ENCODE measurements around the gene CACNB2. TPM values are rescaled to one million over a fixed set of nuclear protein-coding genes. Genes with fewer than 3 reads are reported as not detected.

CACNB2 gene
- total and polyA plus RNA-seq, 4 experiments from 2014 or later, result 0.36 to 0.81 TPM; not detected in 2

GRCh38 chr10:18229826-18230225 is 89.6 kb downstream of the CACNB2 start:
- CTCF ChIA-PET (ENCODE audit: partially characterized antibody), result no interaction called here
- POLR2A ChIA-PET (ENCODE audit: partially characterized antibody), result no interaction called here

DNA sequence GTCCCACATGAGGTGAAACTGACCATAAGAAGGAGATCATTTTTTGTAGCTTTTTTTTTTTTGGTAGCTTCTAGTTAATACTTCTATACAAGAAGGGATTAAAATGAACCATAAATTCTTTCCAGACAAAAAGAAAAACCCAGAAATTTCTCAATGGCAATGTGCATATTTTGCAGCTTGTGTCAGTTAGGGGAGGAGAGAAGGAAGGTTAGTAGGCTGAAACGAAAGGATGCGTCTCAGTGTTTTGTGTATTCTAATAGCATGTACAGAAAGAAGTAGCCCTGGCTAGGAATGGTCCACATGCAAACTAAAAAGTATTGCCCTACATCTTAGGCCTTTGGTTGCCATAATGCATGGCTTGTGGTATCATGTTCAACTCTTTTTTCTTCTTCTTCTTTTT is 90.6 kb downstream of the CACNB2 start:
- H3K27me3 Mint-ChIP-seq, result no peaks in the 10 kb centered on the region
- H3K27ac Mint-ChIP-seq, result no peak overlapping the region
- CTCF ChIA-PET (ENCODE audit: partially characterized antibody), result no interaction called here
- intact Hi-C loops (cut with micrococcal nuclease), result no loop called here
- peaks cover 0 to 3% (median 0%) of the 10 kb centered on the region in 8 donors for H3K9me3 Mint-ChIP-seq
- Histone ChIP-seq H3K4me1 (ENCODE audit: insufficient read depth, low read length) (no peaks in the 10 kb centered on the region), H3K4me3 (ENCODE audit: low read length in 2 of 2) (no peak overlapping the region), H3K36me3 (ENCODE audit: insufficient read depth, low read length) (no peaks in the 10 kb centered on the region), H3K27ac (ENCODE audit: low read depth, low read length) (no peak overlapping the region), H3K9me3 (ENCODE audit: control insufficient read depth in 1 of 2, low read length in 2 of 2) (no peaks in the 10 kb centered on the region), H3K27me3 (ENCODE audit: insufficient read depth, low read length) (no peaks in the 10 kb centered on the region)
- no peak overlapping the region for H3K4me3 Mint-ChIP-seq
- no peak for DNase-seq
- peaks cover 0 to 2% (median 0%) of the 10 kb centered on the region in 4 donors for H3K4me1 Mint-ChIP-seq
- POLR2A ChIA-PET (ENCODE audit: partially characterized antibody), result no interaction called here
- no peaks in the 10 kb centered on the region for H3K36me3 Mint-ChIP-seq

More at GRCh38 chr10:18229826-18230225, 89.6 kb downstream of the CACNB2 start:
- Histone ChIP-seq H3K4me3 (ENCODE audit: low read length in 2 of 2) (no peak overlapping the region), H3K36me3 (ENCODE audit: insufficient read depth, low read length) (no peaks in the 10 kb centered on the region), H3K27me3 (ENCODE audit: insufficient read depth, low read length) (no peaks in the 10 kb centered on the region), H3K27ac (ENCODE audit: low read depth, low read length) (no peak overlapping the region), H3K4me1 (ENCODE audit: insufficient read depth, low read length) (no peaks in the 10 kb centered on the region), H3K9me3 (ENCODE audit: control insufficient read depth in 1 of 2, low read length in 2 of 2) (no peaks in the 10 kb centered on the region)
- Mint-ChIP-seq H3K27me3 (no peaks in the 10 kb centered on the region), H3K4me3 (no peak overlapping the region), H3K4me1 (peaks cover 0 to 2% (median 0%) of the 10 kb centered on the region in 4 donors), H3K27ac (no peak overlapping the region), H3K9me3 (peaks cover 0 to 3% (median 0%) of the 10 kb centered on the region in 8 donors), H3K36me3 (no peaks in the 10 kb centered on the region)
- DNase-seq, result no peak
- intact Hi-C loops (cut with micrococcal nuclease), result no loop called here

GRCh38 chr10:18231480-18231879 is 91.3 kb downstream of the CACNB2 start:
- peaks cover 0 to 3% (median 0%) of the 10 kb centered on the region in 8 donors for H3K9me3 Mint-ChIP-seq
- ChIA-PET CTCF (ENCODE audit: partially characterized antibody) (no interaction called here), POLR2A (ENCODE audit: partially characterized antibody) (no interaction called here)
- peaks cover 0 to under 1% (median 0%) of the 10 kb centered on the region in 4 donors for H3K4me1 Mint-ChIP-seq
- Histone ChIP-seq H3K4me1 (ENCODE audit: insufficient read depth, low read length) (no peaks in the 10 kb centered on the region), H3K36me3 (ENCODE audit: insufficient read depth, low read length) (no peaks in the 10 kb centered on the region), H3K27ac (ENCODE audit: low read depth, low read length) (no peak overlapping the region), H3K27me3 (ENCODE audit: insufficient read depth, low read length) (no peaks in the 10 kb centered on the region), H3K9me3 (ENCODE audit: control insufficient read depth in 1 of 2, low read length in 2 of 2) (no peaks in the 10 kb centered on the region), H3K4me3 (ENCODE audit: low read length in 2 of 2) (no peak overlapping the region)
- H3K4me3 Mint-ChIP-seq, result no peak overlapping the region
- no peaks in the 10 kb centered on the region for H3K36me3 Mint-ChIP-seq
- intact Hi-C loops (cut with micrococcal nuclease), result no loop called here
- H3K27ac Mint-ChIP-seq, result no peak overlapping the region
- DNase-seq, result no peak
- no peaks in the 10 kb centered on the region for H3K27me3 Mint-ChIP-seq

GRCh38 chr10:18233775-18234174 is 93.6 kb downstream of the CACNB2 start:
- CTCF ChIA-PET (ENCODE audit: partially characterized antibody), result no interaction called here

DNA sequence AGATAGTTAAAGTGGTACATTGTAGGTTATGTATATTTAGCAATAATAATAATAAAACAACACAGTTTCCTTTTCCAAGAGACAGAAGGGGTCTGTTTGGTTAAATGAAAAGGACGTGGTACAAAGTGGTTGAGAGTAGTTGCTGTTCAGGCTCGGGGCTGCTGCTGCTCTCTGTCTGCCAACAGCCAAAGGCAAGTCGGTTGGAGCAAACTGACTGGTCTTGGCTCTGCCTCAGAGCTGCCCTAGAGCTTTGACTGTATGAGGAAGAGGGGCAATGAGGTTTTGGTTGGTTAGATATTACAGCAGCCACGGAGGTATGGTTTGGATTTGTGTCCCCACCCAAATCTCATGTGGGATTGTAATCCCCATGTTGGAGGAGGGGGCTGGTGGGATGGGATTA is 95.3 kb downstream of the CACNB2 start:
- intact Hi-C loops (cut with micrococcal nuclease), result no loop called here
- no peaks in the 10 kb centered on the region for H3K27me3 Mint-ChIP-seq

More at GRCh38 chr10:18233775-18234174, 93.6 kb downstream of the CACNB2 start:
- H3K4me1 ChIP-seq (ENCODE audit: insufficient read depth, low read length), result no peaks in the 10 kb centered on the region
- no peaks in the 10 kb centered on the region for H3K4me1 Mint-ChIP-seq
- no peaks in the 10 kb centered on the region for H3K36me3 ChIP-seq (ENCODE audit: insufficient read depth, low read length)
- H3K27me3 ChIP-seq (ENCODE audit: insufficient read depth, low read length), result no peaks in the 10 kb centered on the region
- no peaks in the 10 kb centered on the region for H3K36me3 Mint-ChIP-seq
- H3K4me3 Mint-ChIP-seq, result no peak overlapping the region
- intact Hi-C loops (cut with micrococcal nuclease), result no loop called here
- H3K4me3 ChIP-seq (ENCODE audit: low read length in 2 of 2), result no peak overlapping the region
- no peak for DNase-seq
- no peaks in the 10 kb centered on the region for H3K27me3 Mint-ChIP-seq
- H3K9me3 Mint-ChIP-seq, result no peaks in the 10 kb centered on the region
- H3K27ac Mint-ChIP-seq, result no peak overlapping the region
- POLR2A ChIA-PET (ENCODE audit: partially characterized antibody), result no interaction called here
- no peaks in the 10 kb centered on the region for H3K9me3 ChIP-seq (ENCODE audit: control insufficient read depth in 1 of 2, low read length in 2 of 2)
- no peak overlapping the region for H3K27ac ChIP-seq (ENCODE audit: low read depth, low read length)

GRCh38 chr10:18236756-18237155 is 96.5 kb downstream of the CACNB2 start:
- Mint-ChIP-seq H3K36me3 (no peaks in the 10 kb centered on the region), H3K27ac (no peak overlapping the region), H3K27me3 (no peaks in the 10 kb centered on the region), H3K4me1 (no peaks in the 10 kb centered on the region), H3K9me3 (no peaks in the 10 kb centered on the region), H3K4me3 (no peak overlapping the region)
- intact Hi-C loops (cut with micrococcal nuclease), result no loop called here
- no peaks in the 10 kb centered on the region for H3K4me1 ChIP-seq (ENCODE audit: insufficient read depth, low read length)
- POLR2A ChIA-PET (ENCODE audit: partially characterized antibody), result no interaction called here
- DNase-seq, result no peak
- H3K27ac ChIP-seq (ENCODE audit: low read depth, low read length), result no peak overlapping the region
- CTCF ChIA-PET (ENCODE audit: partially characterized antibody), result no interaction called here
- no peaks in the 10 kb centered on the region for H3K36me3 ChIP-seq (ENCODE audit: insufficient read depth, low read length)
- no peaks in the 10 kb centered on the region for H3K27me3 ChIP-seq (ENCODE audit: insufficient read depth, low read length)
- no peaks in the 10 kb centered on the region for H3K9me3 ChIP-seq (ENCODE audit: control insufficient read depth in 1 of 2, low read length in 2 of 2)
- no peak overlapping the region for H3K4me3 ChIP-seq (ENCODE audit: low read length in 2 of 2)

More for the DNA sequence above, 95.3 kb downstream of the CACNB2 start:
- H3K9me3 Mint-ChIP-seq, result no peaks in the 10 kb centered on the region
- no peaks in the 10 kb centered on the region for H3K4me1 ChIP-seq (ENCODE audit: insufficient read depth, low read length)
- H3K36me3 Mint-ChIP-seq, result no peaks in the 10 kb centered on the region
- no peaks in the 10 kb centered on the region for H3K4me1 Mint-ChIP-seq
- POLR2A ChIA-PET (ENCODE audit: partially characterized antibody), result no interaction called here
- no peaks in the 10 kb centered on the region for H3K9me3 ChIP-seq (ENCODE audit: control insufficient read depth in 1 of 2, low read length in 2 of 2)
- H3K36me3 ChIP-seq (ENCODE audit: insufficient read depth, low read length), result no peaks in the 10 kb centered on the region
- DNase-seq, result no peak
- H3K27ac ChIP-seq (ENCODE audit: low read depth, low read length), result no peak overlapping the region
- H3K4me3 ChIP-seq (ENCODE audit: low read length in 2 of 2), result no peak overlapping the region
- H3K27me3 ChIP-seq (ENCODE audit: insufficient read depth, low read length), result no peaks in the 10 kb centered on the region
- no peak overlapping the region for H3K4me3 Mint-ChIP-seq
- H3K27ac Mint-ChIP-seq, result no peak overlapping the region
- CTCF ChIA-PET (ENCODE audit: partially characterized antibody), result no interaction called here

DNA sequence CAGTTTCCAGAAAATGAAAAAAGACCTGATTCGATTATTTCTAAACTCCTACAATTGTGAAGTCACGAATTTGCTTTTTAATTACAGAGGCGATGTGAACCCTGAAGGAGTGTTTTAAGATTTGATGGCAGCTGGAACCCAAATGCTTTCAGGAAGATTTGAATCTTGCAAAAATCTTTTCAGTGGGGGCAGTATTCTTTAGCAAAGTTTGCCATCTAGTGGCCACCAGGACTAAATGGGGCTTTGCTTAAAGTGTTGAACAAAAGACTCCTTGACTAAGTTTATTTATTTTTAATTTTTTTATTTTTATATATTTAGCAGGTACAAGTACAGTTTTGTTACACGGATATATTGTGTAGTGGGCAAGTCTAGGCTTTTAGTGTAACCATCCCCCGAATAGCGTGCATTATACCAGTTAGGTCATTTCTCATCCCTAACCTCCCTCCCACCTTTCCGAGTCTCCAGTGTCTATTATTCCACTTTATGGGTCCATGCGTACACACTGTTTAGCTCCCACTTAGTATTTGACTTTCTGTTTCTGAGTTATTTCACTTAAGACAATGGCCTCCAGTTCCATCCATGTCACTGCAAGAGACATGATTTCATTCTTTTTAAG is 98.8 kb downstream of the CACNB2 start:
- intact Hi-C loops (cut with micrococcal nuclease), result no loop called here
- Histone ChIP-seq H3K9me3 (ENCODE audit: control insufficient read depth in 1 of 2, low read length in 2 of 2) (no peaks in the 10 kb centered on the region), H3K4me1 (ENCODE audit: insufficient read depth, low read length) (no peaks in the 10 kb centered on the region), H3K36me3 (ENCODE audit: insufficient read depth, low read length) (no peaks in the 10 kb centered on the region), H3K27ac (ENCODE audit: low read depth, low read length) (no peak overlapping the region), H3K27me3 (ENCODE audit: insufficient read depth, low read length) (no peaks in the 10 kb centered on the region), H3K4me3 (ENCODE audit: low read length in 2 of 2) (no peak overlapping the region)
- Mint-ChIP-seq H3K4me3 (peak overlapping the region in 1 of 8 donors; percentile 0), H3K9me3 (no peaks in the 10 kb centered on the region), H3K36me3 (no peaks in the 10 kb centered on the region), H3K4me1 (no peaks in the 10 kb centered on the region), H3K27me3 (no peaks in the 10 kb centered on the region), H3K27ac (no peak overlapping the region)
- ChIA-PET POLR2A (ENCODE audit: partially characterized antibody) (no interaction called here), CTCF (ENCODE audit: partially characterized antibody) (no interaction called here)
- no peak for DNase-seq
